CD14-positive monocyte (primary cell): ENCODE measurements around the gene CCNJL. TPM values are rescaled to one million over a fixed set of nuclear protein-coding genes. Genes with fewer than 3 reads are reported as not detected.

Experiments
- DNase-seq, 3 donors: peaks; one replicate each; pipeline ENCODE4 v3.0.0-alpha.2; 2011 to 2022
- H2AFZ ChIP-seq: 2 replicates; pipeline ENCODE4 v1.6.0; 2012; ENCODE audit warnings: mild to moderate bottlenecking, low read depth, low read length, inconsistent platforms; ENCODE audit not compliant: insufficient read depth, poor library complexity, severe bottlenecking
- H3K27ac ChIP-seq, 2 donors: 1 replicate in 1 of 2; 2 replicates in 1 of 2; pipeline ENCODE4 v1.5.1; 2012 to 2013; ENCODE audit warnings: low read length in 2 of 2, control low read depth in 1 of 2, inconsistent platforms in 1 of 2, low read depth in 1 of 2, mild to moderate bottlenecking in 1 of 2
- H3K27me3 ChIP-seq, 2 donors: one replicate each; pipeline versions ENCODE4 v1.6.0 to v1.6.1; 2011 to 2013; ENCODE audit warnings: low read length in 2 of 2; ENCODE audit not compliant: control insufficient read depth in 2 of 2, insufficient read depth in 2 of 2
- H3K36me3 ChIP-seq, 2 donors: replicated peaks in 1 of 2; 1 replicate in 1 of 2; 2 replicates in 1 of 2; pipeline versions ENCODE4 v1.5.1 to v1.6.1; 2012 to 2013; ENCODE audit warnings: low read length in 2 of 2, control low read depth in 1 of 2, inconsistent platforms in 1 of 2, mild to moderate bottlenecking in 1 of 2; ENCODE audit not compliant: insufficient read depth in 2 of 2, control insufficient read depth in 1 of 2
- H3K4me1 ChIP-seq, 2 donors: 1 replicate in 1 of 2; 2 replicates in 1 of 2; pipeline versions ENCODE4 v1.5.1 to v1.6.1; 2012 to 2013; ENCODE audit warnings: low read length in 2 of 2, control low read depth in 1 of 2, inconsistent platforms in 1 of 2, mild to moderate bottlenecking in 1 of 2, moderate library complexity in 1 of 2; ENCODE audit not compliant: insufficient read depth in 2 of 2, control insufficient read depth in 1 of 2
- H3K4me2 ChIP-seq: replicated peaks from 2 replicates; pipeline ENCODE3; 2012; ENCODE audit warnings: low read length, moderate library complexity, mild to moderate bottlenecking; ENCODE audit not compliant: poor library complexity, severe bottlenecking; ENCODE audit errors: extremely low read depth
- H3K4me3 ChIP-seq, 3 experiments: fragments of 200-600 bp in 1 of 3; sonication (generic) in 1 of 3; replicated peaks in 1 of 3; 1 replicate in 2 of 3; 2 replicates in 1 of 3; pipeline ENCODE4 v1.5.1; 2011 to 2013; ENCODE audit warnings: low read length in 3 of 3, mild to moderate bottlenecking in 3 of 3, control low read depth in 2 of 3, low read depth in 2 of 3, inconsistent platforms in 1 of 3, moderate library complexity in 1 of 3
- H3K79me2 ChIP-seq: 2 replicates; pipeline ENCODE4 v1.6.0; 2012; ENCODE audit warnings: mild to moderate bottlenecking, control low read depth, inconsistent platforms, low read length, moderate library complexity; ENCODE audit not compliant: insufficient read depth
- H3K9ac ChIP-seq: 2 replicates; pipeline ENCODE4 v1.6.0; 2017; ENCODE audit warnings: low read length, mild to moderate bottlenecking; ENCODE audit not compliant: insufficient read depth, poor library complexity, severe bottlenecking
- H3K9me3 ChIP-seq, 2 donors: replicated peaks in 1 of 2; 1 replicate in 1 of 2; 2 replicates in 1 of 2; pipeline versions ENCODE4 v1.5.1 to v1.6.1; 2012 to 2013; ENCODE audit warnings: low read length in 2 of 2, control low read depth in 1 of 2; ENCODE audit not compliant: control insufficient read depth in 1 of 2, insufficient read depth in 1 of 2
- H4K20me1 ChIP-seq: 2 replicates; pipeline ENCODE4 v1.6.0; 2012; ENCODE audit warnings: mild to moderate bottlenecking, low read length, control low read depth, moderate library complexity; ENCODE audit not compliant: insufficient read depth
- H3K27ac Mint-ChIP-seq, 7 donors: one replicate each; pipeline ENCODE4 v1.8.0; 2020; ENCODE audit warnings: mild to moderate bottlenecking in 7 of 7, mixed read lengths in 7 of 7, moderate library complexity in 6 of 7, inconsistent platforms in 2 of 7
- H3K27me3 Mint-ChIP-seq, 3 donors: one replicate each; pipeline ENCODE4 v1.8.0; 2021 to 2022; ENCODE audit warnings: low read depth in 3 of 3, mild to moderate bottlenecking in 3 of 3, mixed read lengths in 3 of 3, moderate library complexity in 3 of 3, inconsistent platforms in 1 of 3
- H3K36me3 Mint-ChIP-seq, 2 donors: one replicate each; pipeline ENCODE4 v1.8.0; 2020; ENCODE audit warnings: mixed read lengths in 2 of 2, inconsistent platforms in 1 of 2, mild to moderate bottlenecking in 1 of 2
- H3K4me1 Mint-ChIP-seq: one replicate; pipeline ENCODE4 v1.8.0; 2020; ENCODE audit warnings: mild to moderate bottlenecking, mixed read lengths
- H3K4me3 Mint-ChIP-seq, 2 donors: one replicate each; pipeline ENCODE4 v1.8.0; 2020; ENCODE audit warnings: mild to moderate bottlenecking in 2 of 2, mixed read lengths in 2 of 2, moderate library complexity in 1 of 2
- H3K9me3 Mint-ChIP-seq, 7 donors: one replicate each; pipeline ENCODE4 v1.8.0; 2020 to 2022; ENCODE audit warnings: mixed read lengths in 7 of 7, mild to moderate bottlenecking in 6 of 7, moderate library complexity in 6 of 7, inconsistent platforms in 2 of 7
- WGBS: methylation state at CpG from one replicate; pipeline ENCODE4 v1.1.5; 2013; ENCODE audit warnings: missing lambda C conversion rate; ENCODE audit not compliant: insufficient coverage; 5-methylcytosine and 5-hydroxymethylcytosine counted together
- intact Hi-C, 2 donors: fragments of 100-400 bp; cut with micrococcal nuclease; formaldehyde crosslinking; loops; one replicate each; pipeline versions ENCODE4 v1.15.0 to v1.15.1; 2023
- polyA plus RNA-seq, 3 donors: library from polyadenylated mRNA; depleted of rRNA in 1 of 3; unstranded in 2 of 3; stranded (reverse) in 1 of 3; fragments of 300-500 nt in 2 of 3; fragments of >200 nt in 1 of 3; fragmentation: Illumina TruSeq in 2 of 3; gene quantifications; 1 replicate in 2 of 3; 2 replicates in 1 of 3; pipeline ENCODE4 v1.2.3, GENCODE V29; 2012 to 2021
- TF ChIP-seq, protein P1 (sequence below): fragments of 200-600 bp; IDR thresholded peaks from one replicate; pipeline ENCODE4 v1.8.0; 2022; ENCODE audit warnings: antibody characterized with exemption, mild to moderate bottlenecking

The CCNJL gene
- polyA plus RNA-seq, 3 donors: 0.03 TPM; not detected in 2

DNA sequence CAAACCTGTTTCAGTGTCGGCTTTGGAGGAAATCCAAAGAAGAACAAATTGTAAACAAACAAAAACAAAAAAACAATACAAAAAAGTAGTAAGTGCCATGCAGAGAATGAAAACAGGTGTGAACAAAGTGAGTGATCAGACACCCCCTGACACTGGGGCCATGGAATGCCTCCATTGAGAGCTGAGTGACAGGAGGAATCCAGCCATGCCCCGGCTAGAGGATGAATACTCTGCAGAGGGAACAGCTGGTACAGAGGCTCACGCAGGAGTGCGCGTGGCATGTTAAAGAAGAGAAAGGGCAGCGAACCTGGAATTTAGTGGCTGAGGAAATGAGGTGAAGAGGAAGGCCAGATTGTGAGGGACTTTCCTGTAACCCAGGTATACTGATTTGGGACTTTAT is 15.5 kb upstream of the CCNJL start:
- H3K4me3 Mint-ChIP-seq: no peak overlapping the region

GRCh38 chr5:160326981-160327380 is 14.6 kb upstream of the CCNJL start:
- TF ChIP-seq, protein P1, sequence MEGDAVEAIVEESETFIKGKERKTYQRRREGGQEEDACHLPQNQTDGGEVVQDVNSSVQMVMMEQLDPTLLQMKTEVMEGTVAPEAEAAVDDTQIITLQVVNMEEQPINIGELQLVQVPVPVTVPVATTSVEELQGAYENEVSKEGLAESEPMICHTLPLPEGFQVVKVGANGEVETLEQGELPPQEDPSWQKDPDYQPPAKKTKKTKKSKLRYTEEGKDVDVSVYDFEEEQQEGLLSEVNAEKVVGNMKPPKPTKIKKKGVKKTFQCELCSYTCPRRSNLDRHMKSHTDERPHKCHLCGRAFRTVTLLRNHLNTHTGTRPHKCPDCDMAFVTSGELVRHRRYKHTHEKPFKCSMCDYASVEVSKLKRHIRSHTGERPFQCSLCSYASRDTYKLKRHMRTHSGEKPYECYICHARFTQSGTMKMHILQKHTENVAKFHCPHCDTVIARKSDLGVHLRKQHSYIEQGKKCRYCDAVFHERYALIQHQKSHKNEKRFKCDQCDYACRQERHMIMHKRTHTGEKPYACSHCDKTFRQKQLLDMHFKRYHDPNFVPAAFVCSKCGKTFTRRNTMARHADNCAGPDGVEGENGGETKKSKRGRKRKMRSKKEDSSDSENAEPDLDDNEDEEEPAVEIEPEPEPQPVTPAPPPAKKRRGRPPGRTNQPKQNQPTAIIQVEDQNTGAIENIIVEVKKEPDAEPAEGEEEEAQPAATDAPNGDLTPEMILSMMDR: no peak
- no peak for DNase-seq
- H3K9ac ChIP-seq: no peak overlapping the region
- no peak overlapping the region for H3K4me3 Mint-ChIP-seq
- intact Hi-C loops: no loop called here
- peaks cover 3 to 9% of the 10 kb centered on the region in 2 donors for H3K4me1 ChIP-seq
- no peak overlapping the region for H3K4me2 ChIP-seq
- H4K20me1 ChIP-seq: no peaks in the 10 kb centered on the region
- peaks cover 5 to 6% (median 6%) of the 10 kb centered on the region in 3 donors for H3K27me3 Mint-ChIP-seq
- no peak overlapping the region for H3K27ac ChIP-seq
- WGBS: no CpG with 5 or more reads among the region's 2 CpGs
- no peaks in the 10 kb centered on the region for H3K27me3 ChIP-seq
- no peaks in the 10 kb centered on the region for H3K9me3 ChIP-seq
- no peak overlapping the region for H3K4me3 ChIP-seq
- no peak overlapping the region for H3K27ac Mint-ChIP-seq
- no peaks in the 10 kb centered on the region for H3K79me2 ChIP-seq
- H3K36me3 ChIP-seq: no peaks in the 10 kb centered on the region
- H3K9me3 Mint-ChIP-seq: no peaks in the 10 kb centered on the region
- peaks cover 5% of the 10 kb centered on the region for H3K4me1 Mint-ChIP-seq
- no peaks in the 10 kb centered on the region for H3K36me3 Mint-ChIP-seq
- no peak overlapping the region for H2AFZ ChIP-seq

More for the DNA sequence above, 15.5 kb upstream of the CCNJL start:
- Mint-ChIP-seq H3K36me3 (no peaks in the 10 kb centered on the region), H3K4me1 (peaks cover 4% of the 10 kb centered on the region), H3K9me3 (no peaks in the 10 kb centered on the region), H3K27ac (peak overlapping the region in 1 of 7 donors; percentile 68), H3K27me3 (peaks cover 5 to 6% (median 6%) of the 10 kb centered on the region in 3 donors)
- Histone ChIP-seq H3K9ac (no peak overlapping the region), H3K27ac (no peak overlapping the region), H3K4me3 (no peak overlapping the region), H3K9me3 (no peaks in the 10 kb centered on the region), H3K79me2 (no peaks in the 10 kb centered on the region), H2AFZ (no peak overlapping the region), H3K36me3 (no peaks in the 10 kb centered on the region), H3K4me1 (peaks cover 4 to 17% of the 10 kb centered on the region in 2 donors), H4K20me1 (no peaks in the 10 kb centered on the region), H3K27me3 (no peaks in the 10 kb centered on the region), H3K4me2 (no peak overlapping the region)
- WGBS: 97% methylated on average over 5 of the region's 6 CpGs
- DNase-seq: no peak
- intact Hi-C loops: no loop called here
- TF ChIP-seq, protein P1: no peak
